HepG2 (cell line): ENCODE measurements around the gene BACH2. TPM values are rescaled to one million over a fixed set of nuclear protein-coding genes. Genes with fewer than 3 reads are reported as not detected.

Experiments
- ATAC-seq: fragments of 200-7000 bp; cut with Tn5 transposase; 3 replicates; pipeline ENCODE4 v1.9.1; 2020; ENCODE audit warnings: mild to moderate bottlenecking, moderate library complexity
- BruUV-seq: library from RNA; stranded (reverse); fragments of 400-500 nt; replicated peaks from 2 replicates; lab custom pipeline; 2021; lab: Mats Ljungman, UMichigan
- CTCF ChIA-PET: fragments of 300-600 bp; formaldehyde crosslinking; extraction: SDS; loops from one replicate; lab custom pipeline; 2021; ENCODE audit warnings: low total read pairs, inconsistent platforms, low intra/inter-chr PET ratio; lab: Yijun Ruan, JAX
- POLR2A ChIA-PET: fragments of 350-600 bp; sonication (Branson Sonifier 250); formaldehyde crosslinking; loops from one replicate; lab custom pipeline; 2020; ENCODE audit warnings: antibody characterized with exemption, inconsistent platforms; lab: Yijun Ruan, JAX
- DNase-seq: peaks from one replicate; pipeline ENCODE4 v3.0.0-alpha.2; 2015; ENCODE audit warnings: low spot score
- FAIRE-seq: peaks from 3 replicates; lab custom pipeline; 2011; peaks lifted over from hg19 to GRCh38; lab: Jason Lieb, UNC
- H2AFZ ChIP-seq: one replicate; pipeline ENCODE4 v1.6.1; 2011; ENCODE audit warnings: low read length, inconsistent platforms
- H3K27ac ChIP-seq: fragments of 300-600 bp; 3 replicates; pipeline ENCODE4 v1.8.0; 2011; ENCODE audit warnings: mixed run types, mild to moderate bottlenecking, mixed read lengths, low read length, inconsistent platforms; ENCODE audit not compliant: insufficient read depth; ENCODE audit errors: extremely low read length
- H3K27me3 ChIP-seq, 2 experiments: fragments of 200-600 bp in 1 of 2; 2 replicates in 1 of 2; 3 replicates in 1 of 2; pipeline versions ENCODE4 v1.6.0 to v1.8.0; 2011; ENCODE audit warnings: low read length in 2 of 2, mild to moderate bottlenecking in 2 of 2, moderate library complexity in 2 of 2, inconsistent platforms in 1 of 2; ENCODE audit not compliant: insufficient read depth in 2 of 2, control insufficient read depth in 1 of 2
- H3K36me3 ChIP-seq, 2 experiments: fragments of 200-600 bp in 1 of 2; replicated peaks in 1 of 2; 2 replicates in 1 of 2; 3 replicates in 1 of 2; pipeline versions ENCODE4 v1.5.1 to v1.8.0; 2011; ENCODE audit warnings: low read length in 2 of 2, inconsistent platforms in 1 of 2; ENCODE audit not compliant: insufficient read depth in 2 of 2, control insufficient read depth in 1 of 2
- H3K4me1 ChIP-seq: 2 replicates; pipeline ENCODE4 v1.5.1; 2012; ENCODE audit warnings: low read length, inconsistent platforms; ENCODE audit not compliant: insufficient read depth
- H3K4me2 ChIP-seq: 2 replicates; pipeline ENCODE4 v1.6.0; 2011; ENCODE audit warnings: low read depth, low read length, inconsistent platforms
- H3K4me3 ChIP-seq, 3 experiments: fragments of 200-600 bp in 1 of 3; sonication (generic), shearing (Covaris generic) in 1 of 3; replicated peaks in 1 of 3; 2 replicates each; pipeline ENCODE4 v1.5.1; 2011 to 2016; ENCODE audit warnings: low read length in 3 of 3, inconsistent platforms in 2 of 3, low read depth in 2 of 3, mild to moderate bottlenecking in 2 of 3, control low read depth in 1 of 3, mixed read lengths in 1 of 3; ENCODE audit not compliant: insufficient read depth in 1 of 3
- H3K79me2 ChIP-seq: one replicate; pipeline ENCODE4 v1.6.1; 2011; ENCODE audit warnings: low read length, inconsistent platforms; ENCODE audit not compliant: insufficient read depth
- H3K9ac ChIP-seq: 2 replicates; pipeline ENCODE4 v1.6.0; 2011; ENCODE audit warnings: mild to moderate bottlenecking, low read depth, low read length, inconsistent platforms; ENCODE audit not compliant: insufficient read depth
- H3K9me3 ChIP-seq: 2 replicates; pipeline ENCODE4 v1.5.1; 2012; ENCODE audit warnings: mild to moderate bottlenecking, low read length
- H4K20me1 ChIP-seq: 2 replicates; pipeline ENCODE4 v1.6.0; 2011; ENCODE audit warnings: inconsistent platforms, mild to moderate bottlenecking, low read length, moderate library complexity; ENCODE audit not compliant: insufficient read depth
- BCL6 ChIP-seq: IDR thresholded peaks from 2 replicates; pipeline ENCODE4 v1.6.1; 2016; ENCODE audit warnings: missing genetic modification reagents, missing compliant biosample characterization
- DMAP1 ChIP-seq: IDR thresholded peaks from 2 replicates; pipeline ENCODE4 v1.6.1; 2016
- HDAC1 ChIP-seq: sonication (generic); formaldehyde crosslinking; IDR thresholded peaks from 2 replicates; pipeline ENCODE4 v1.5.1; 2020; ENCODE audit warnings: mild to moderate bottlenecking, missing genetic modification reagents
- MLLT10 ChIP-seq: sonication (generic); formaldehyde crosslinking; IDR thresholded peaks from 2 replicates; pipeline ENCODE4 v1.4.0; 2020; ENCODE audit warnings: missing genetic modification reagents
- NCOA5 ChIP-seq: sonication (generic); formaldehyde crosslinking; IDR thresholded peaks from 2 replicates; pipeline ENCODE4 v1.4.0; 2020; ENCODE audit warnings: missing genetic modification reagents
- TFDP1 ChIP-seq: IDR thresholded peaks from 2 replicates; pipeline ENCODE4 v1.6.1; 2016; ENCODE audit warnings: missing compliant biosample characterization, missing genetic modification reagents, borderline replicate concordance
- XRCC5 ChIP-seq: fragments of 200-400 bp; formaldehyde crosslinking; optimal IDR thresholded peaks from 2 replicates; pipeline ENCODE3; 2017; ENCODE audit warnings: mild to moderate bottlenecking, low read length
- YY1 ChIP-seq: IDR thresholded peaks from 2 replicates; pipeline ENCODE4 v1.6.1; 2011; ENCODE audit warnings: low read length, low read depth, moderate library complexity, mild to moderate bottlenecking; ENCODE audit not compliant: insufficient read depth, insufficient replicate concordance
- ZNF430 ChIP-seq: sonication (generic); formaldehyde crosslinking; IDR thresholded peaks from 2 replicates; pipeline ENCODE4 v1.9.0; 2021; ENCODE audit warnings: mild to moderate bottlenecking, missing genetic modification reagents
- ZZZ3 ChIP-seq: sonication (generic); formaldehyde crosslinking; IDR thresholded peaks from 2 replicates; pipeline ENCODE4 v1.4.0; 2020; ENCODE audit warnings: missing genetic modification reagents, mild to moderate bottlenecking, borderline replicate concordance
- whole genome bisulfite sequencing: methylation state at CpG from one replicate; pipeline ENCODE4 v1.1.6; 2017; ENCODE audit warnings: low lambda C conversion rate; 5-methylcytosine and 5-hydroxymethylcytosine counted together
- in situ Hi-C: cut with HindIII; loops from 2 replicates; pipeline ENCODE4 v1.10.0; 2017; ENCODE audit warnings: low pct_unique_long_range_greater_than_20kb; ENCODE audit not compliant: extremely low pct_ligation_motif_present
- intact Hi-C: fragments of 100-400 bp; cut with micrococcal nuclease; formaldehyde crosslinking; loops from one replicate; pipeline ENCODE4 v1.10.0; 2022; ENCODE audit not compliant: unreplicated experiment
- polyA plus RNA-seq, 8 experiments: library from polyadenylated mRNA; depleted of rRNA in 3 of 8; stranded (reverse) in 7 of 8; unstranded in 1 of 8; fragments of >200 nt; fragmentation: Illumina TruSeq in 4 of 8; extraction: Trizol in 4 of 8; gene quantifications; 2 replicates each; pipeline versions ENCODE4 v1.2.1 to v1.2.3, GENCODE V29; 2011 to 2016; ENCODE audit warnings: low read depth in 4 of 8, missing spikeins in 1 of 8, mixed read lengths in 1 of 8; ENCODE audit not compliant: insufficient read depth in 1 of 8
- total RNA-seq, 5 experiments: library from RNA; depleted of rRNA; stranded (reverse); fragments of >200 nt; fragmentation: Illumina TruSeq; extraction: Trizol; gene quantifications; 2 replicates each; pipeline ENCODE4 v1.2.3, GENCODE V29; 2016; ENCODE audit warnings: low read depth in 1 of 5
- TF ChIP-seq, protein P1 (sequence below): IDR thresholded peaks from 2 replicates; pipeline ENCODE4 v1.6.1; 2012; ENCODE audit warnings: low read length, improper control_type of control experiment
- TF ChIP-seq, protein P2 (sequence below): sonication (generic); formaldehyde crosslinking; IDR thresholded peaks from 2 replicates; pipeline ENCODE4 v1.8.0; 2022; ENCODE audit warnings: missing genetic modification reagents, mild to moderate bottlenecking, inconsistent platforms, borderline replicate concordance

Gene BACH2
- total and polyA plus RNA-seq, 2 of the 13 experiments (the other 11 are each of a cell fraction or from before 2014, with no cell fraction given): 0.01 TPM; not detected in 1

DNA sequence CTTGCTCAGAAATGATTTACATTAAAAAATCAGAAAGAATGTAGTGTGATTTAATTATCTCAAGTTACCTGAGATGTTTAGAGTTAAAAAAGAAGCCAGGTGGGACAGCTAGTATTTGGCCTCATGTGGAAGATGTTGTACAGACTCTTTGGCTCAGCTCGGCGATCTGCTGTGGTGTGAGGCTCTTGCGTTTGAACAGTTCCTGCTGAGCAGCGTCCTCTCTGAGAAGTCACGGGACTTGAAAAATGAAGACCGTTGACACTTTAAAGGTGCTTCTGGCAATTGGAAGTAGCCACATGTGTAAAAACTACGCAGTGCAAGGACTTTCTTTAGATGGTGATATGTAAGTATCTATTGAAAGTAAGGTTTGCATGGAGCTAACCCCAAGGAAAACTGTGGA lies 169.0 kb downstream of the BACH2 start:
- Histone ChIP-seq H3K27me3 (no peaks in the 10 kb centered on the region; a peak in 1 of 5 replicates), H3K4me2 (no peak overlapping the region), H3K9ac (no peak overlapping the region), H3K4me3 (no peak overlapping the region), H3K36me3 (no peaks in the 10 kb centered on the region), H3K79me2 (no peaks in the 10 kb centered on the region), H3K9me3 (no peaks in the 10 kb centered on the region), H3K27ac (no peak overlapping the region), H2AFZ (no peak overlapping the region), H3K4me1 (no peaks in the 10 kb centered on the region), H4K20me1 (no peaks in the 10 kb centered on the region)
- no peak for FAIRE-seq
- no TSS peak for BruUV-seq
- DNase-seq: no peak
- no peak for ATAC-seq
- POLR2A ChIA-PET: no interaction called here
- in situ Hi-C loops: no loop called here
- intact Hi-C loops: no loop called here
- CTCF ChIA-PET: no interaction called here
- 38% methylated on average over 7 of the region's 7 CpGs for WGBS
- TF ChIP-seq HDAC1 (CRISPR knock-in tag) (no peak), YY1 (no peak), DMAP1 (CRISPR knock-in tag) (no peak), ZZZ3 (CRISPR knock-in tag) (no peak), TFDP1 (CRISPR knock-in tag) (no peak), MLLT10 (CRISPR knock-in tag) (no peak), NCOA5 (CRISPR knock-in tag) (no peak), XRCC5 (no peak), ZNF430 (CRISPR knock-in tag) (no peak), BCL6 (CRISPR knock-in tag) (no peak)
- TF ChIP-seq, protein P1, sequence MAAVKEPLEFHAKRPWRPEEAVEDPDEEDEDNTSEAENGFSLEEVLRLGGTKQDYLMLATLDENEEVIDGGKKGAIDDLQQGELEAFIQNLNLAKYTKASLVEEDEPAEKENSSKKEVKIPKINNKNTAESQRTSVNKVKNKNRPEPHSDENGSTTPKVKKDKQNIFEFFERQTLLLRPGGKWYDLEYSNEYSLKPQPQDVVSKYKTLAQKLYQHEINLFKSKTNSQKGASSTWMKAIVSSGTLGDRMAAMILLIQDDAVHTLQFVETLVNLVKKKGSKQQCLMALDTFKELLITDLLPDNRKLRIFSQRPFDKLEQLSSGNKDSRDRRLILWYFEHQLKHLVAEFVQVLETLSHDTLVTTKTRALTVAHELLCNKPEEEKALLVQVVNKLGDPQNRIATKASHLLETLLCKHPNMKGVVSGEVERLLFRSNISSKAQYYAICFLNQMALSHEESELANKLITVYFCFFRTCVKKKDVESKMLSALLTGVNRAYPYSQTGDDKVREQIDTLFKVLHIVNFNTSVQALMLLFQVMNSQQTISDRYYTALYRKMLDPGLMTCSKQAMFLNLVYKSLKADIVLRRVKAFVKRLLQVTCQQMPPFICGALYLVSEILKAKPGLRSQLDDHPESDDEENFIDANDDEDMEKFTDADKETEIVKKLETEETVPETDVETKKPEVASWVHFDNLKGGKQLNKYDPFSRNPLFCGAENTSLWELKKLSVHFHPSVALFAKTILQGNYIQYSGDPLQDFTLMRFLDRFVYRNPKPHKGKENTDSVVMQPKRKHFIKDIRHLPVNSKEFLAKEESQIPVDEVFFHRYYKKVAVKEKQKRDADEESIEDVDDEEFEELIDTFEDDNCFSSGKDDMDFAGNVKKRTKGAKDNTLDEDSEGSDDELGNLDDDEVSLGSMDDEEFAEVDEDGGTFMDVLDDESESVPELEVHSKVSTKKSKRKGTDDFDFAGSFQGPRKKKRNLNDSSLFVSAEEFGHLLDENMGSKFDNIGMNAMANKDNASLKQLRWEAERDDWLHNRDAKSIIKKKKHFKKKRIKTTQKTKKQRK: no peak
- TF ChIP-seq, protein P2, sequence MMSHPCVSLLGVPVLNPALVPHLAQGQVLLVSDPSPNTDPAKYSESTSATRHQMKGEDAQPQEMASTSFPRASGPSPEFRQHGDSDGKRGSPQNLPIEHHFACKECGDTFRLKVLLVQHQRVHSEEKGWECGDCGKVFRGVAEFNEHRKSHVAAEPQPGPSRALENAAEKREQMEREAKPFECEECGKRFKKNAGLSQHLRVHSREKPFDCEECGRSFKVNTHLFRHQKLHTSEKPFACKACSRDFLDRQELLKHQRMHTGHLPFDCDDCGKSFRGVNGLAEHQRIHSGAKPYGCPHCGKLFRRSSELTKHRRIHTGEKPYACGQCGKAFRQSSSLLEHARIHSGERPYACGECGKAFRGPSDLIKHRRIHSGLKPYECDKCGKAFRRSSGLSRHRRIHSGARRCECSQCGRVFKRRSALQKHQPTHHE (CRISPR knock-in tag): no peak
